Measurements from ENCODE around the gene METTL8.

Gene METTL8

DNA sequence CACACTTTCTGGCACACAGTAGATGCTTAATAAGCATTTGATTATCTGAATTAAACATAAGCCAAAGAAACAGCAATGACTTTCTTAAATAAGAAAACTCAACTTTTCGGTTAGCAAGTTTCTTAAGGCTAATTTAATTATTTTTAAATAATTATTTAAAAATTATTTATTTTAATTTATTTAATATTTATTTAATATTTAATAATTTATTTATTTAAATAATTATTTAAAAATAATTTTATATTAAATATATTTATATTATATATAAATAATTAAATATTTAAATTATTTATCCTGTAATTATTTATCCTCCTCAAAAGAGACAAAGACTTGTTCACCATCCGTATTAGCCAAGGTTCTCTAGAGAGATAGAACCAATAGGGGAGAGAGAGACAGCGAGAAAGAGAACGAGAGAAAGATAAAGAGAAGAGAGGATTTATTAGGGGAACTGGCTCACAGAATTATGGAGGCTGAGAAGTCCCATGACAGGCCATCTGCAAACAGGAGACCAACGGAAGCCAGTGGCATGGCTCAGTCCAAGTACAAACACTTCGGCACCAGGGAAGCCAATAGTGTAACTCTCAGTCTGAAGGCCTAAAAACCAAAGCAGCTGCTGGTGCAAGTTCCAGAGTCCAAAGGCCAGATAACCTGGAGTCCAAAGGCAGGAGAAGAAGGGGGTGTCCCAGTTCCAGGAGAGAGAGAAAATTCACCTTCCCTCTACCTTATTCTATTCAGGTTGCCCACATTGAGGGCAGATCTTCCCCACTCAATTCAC lies 125.3 kb downstream of the METTL8 start:
- DNase-seq = no peak

DNA sequence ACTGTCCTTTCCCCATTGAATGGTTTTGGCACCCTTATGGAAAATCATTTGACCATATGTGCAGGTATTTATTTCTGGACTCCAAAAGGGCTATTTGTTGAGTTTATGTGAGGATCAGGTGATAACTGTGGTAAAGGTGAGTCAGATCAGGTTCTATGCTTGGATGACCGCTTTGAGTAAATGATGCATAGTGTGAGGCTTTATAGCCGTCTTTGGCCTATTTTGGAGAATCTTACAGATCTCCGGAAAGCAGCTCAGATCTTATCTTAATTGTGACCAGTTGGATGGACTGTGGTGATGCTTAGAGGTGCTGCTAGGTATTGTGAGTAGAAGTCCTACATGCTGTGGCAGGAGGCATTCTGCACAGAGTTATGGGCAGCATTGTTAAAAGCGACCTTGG lies 126.2 kb downstream of the METTL8 start:
- no peak for DNase-seq

DNA sequence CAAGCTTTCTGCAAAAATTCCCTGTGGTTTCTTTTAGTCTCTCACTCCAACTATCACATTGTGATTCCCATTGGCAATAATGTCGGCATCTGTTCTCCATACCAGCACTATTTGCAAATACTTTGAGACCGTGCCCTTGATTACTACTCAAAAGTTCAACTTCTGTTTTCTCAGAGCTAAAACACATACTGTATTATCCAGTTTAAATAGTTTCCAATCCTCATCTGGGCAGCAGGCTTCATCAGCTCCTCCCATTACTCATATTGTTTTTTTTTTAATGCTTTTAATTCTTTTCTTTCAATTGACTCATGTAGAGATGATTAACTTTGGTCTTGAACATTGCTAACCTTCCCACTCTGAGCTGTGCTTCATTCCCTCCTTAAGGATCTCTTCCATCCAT lies 135.8 kb downstream of the METTL8 start:
- DNase-seq = no peak

DNA sequence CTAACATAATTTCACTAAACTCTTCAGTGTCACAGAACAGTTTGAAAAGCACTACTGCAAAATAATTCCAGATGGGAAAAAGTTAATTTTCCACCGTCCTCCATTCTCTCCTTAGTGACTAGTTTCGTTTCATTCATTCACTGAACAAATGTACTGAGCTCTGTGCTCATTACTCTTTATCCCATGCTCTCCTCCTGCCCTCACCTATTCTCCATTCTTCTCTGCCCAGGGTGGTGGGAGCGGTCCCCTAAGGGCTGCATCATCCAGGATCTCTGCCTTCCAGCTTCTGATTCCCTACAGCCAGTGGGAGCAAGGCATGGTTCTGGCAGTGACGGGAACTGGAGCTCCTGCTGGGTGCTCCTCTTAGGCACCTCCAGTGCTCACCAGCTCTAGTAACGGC lies 139.2 kb downstream of the METTL8 start:
- DNase-seq = no peak

DNA sequence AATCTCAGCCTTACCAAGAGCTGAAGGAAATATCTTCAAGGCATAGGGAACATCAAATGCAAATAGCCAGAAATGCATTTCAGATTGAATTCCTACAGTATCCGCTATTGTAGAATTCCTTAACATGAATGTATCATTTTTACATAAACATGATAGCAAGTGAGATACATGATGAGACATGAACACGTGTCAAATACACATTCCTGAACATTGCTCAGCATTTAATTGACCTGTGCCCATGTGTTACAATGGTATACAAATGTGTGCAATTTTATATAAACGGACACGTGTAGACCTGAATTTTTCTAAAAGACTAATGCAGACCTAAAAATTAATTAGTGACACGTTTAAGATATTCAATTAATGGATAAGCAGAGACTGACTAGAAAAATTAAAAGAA lies 140.1 kb downstream of the METTL8 start:
- no peak for DNase-seq

DNA sequence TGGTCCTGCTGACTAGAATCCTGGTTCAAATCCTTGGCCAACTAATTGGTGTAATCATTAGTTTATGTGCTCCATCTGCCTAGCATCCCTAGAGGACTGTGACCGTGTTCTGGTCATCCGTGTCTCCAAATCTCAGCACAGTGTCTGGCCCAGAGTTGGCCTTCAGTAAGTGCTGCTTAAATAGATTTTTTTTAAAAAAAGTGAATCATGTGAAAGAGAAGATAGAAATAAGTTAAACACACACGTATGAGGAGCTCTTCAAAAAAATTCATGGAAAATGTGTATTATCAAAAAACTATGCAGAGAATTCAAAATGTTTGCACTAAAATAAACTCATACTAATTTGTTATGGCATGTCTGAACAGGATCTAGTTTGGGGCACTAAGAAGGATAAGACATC lies 143.8 kb downstream of the METTL8 start:
- no peak for DNase-seq

DNA sequence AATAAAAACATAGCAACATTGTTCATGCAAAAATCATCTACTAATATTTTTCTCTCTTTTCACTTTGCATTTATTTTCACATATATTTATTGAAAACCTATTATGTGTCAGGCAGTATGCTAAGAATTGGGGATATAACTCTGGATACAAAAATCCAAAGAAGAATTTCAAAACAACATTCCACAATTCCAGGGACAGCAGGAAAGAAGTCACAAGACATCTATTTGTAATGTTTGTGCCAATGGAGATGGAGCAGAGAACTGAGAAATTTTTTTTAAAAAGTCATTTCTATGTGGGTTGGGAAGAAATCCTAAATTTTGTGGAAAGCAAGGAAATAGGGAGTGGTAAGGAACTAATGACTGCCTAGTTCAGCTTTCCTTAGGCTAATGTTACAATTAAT lies 144.5 kb downstream of the METTL8 start:
- no peak for DNase-seq

DNA sequence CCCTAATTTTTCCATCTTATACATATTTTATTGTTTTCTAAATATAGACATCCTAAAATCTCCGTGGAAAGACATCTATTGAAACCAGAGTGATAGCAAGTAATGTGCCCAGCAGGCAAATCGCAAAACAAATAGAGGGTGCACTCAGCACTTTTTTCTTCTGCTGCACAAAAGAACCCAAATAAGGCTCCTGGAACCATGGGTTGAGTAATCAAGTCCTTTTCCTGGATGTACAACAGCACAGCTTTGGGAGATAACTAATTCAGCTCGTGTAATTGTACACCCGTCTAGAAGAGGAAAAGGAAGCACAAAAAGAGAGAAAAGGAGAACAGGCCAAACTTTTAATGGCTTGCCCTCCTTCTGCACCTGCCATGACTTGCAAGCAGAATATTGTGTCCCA lies 146.2 kb downstream of the METTL8 start:
- peak in 1 of 4 experiments; percentile 3 for DNase-seq

DNA sequence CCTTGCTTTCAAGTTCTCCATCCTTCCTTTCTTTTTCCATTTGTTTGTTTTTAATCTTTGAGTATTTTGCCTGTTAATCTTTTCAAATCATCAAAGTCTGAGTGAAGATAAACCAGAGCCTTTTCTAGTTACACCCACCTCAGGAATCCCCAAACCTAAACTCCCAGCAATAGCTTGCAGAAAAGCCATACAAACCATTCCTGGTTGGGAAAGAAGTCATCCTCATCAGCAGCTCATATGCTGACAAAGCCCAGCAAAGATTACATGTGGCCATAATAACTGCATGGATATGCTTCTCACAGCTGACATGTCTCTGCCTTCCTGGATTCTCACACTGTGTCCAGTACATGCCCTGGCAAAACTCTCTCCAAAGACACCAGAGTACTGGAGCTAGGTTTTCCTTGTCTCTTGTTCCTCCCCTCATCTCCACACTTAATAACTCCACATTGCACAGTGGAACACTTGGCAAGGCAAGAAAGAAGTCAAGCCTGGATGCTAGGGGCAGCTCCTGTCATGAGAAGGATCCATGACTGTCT lies 146.7 kb downstream of the METTL8 start:
- DNase-seq = no peak

DNA sequence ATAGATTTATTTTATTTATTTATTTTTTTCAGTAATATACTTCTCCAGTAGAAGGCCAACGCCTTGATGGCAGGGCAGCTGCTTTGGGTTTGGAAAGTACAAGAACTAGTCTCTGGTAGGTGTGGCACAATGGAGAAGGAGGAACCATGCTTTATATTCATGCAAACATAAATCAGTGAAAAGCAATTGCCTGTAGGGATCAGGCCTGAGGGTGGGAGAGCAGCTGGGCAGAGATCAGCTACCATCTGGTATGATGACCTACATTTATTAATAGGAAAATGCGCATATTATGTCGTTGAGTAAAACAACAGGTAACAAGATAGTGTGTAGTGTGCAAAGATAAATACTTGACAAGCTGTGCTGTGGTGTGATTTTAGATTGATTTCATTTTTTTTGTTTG lies 152.7 kb downstream of the METTL8 start:
- no peak for DNase-seq

DNA sequence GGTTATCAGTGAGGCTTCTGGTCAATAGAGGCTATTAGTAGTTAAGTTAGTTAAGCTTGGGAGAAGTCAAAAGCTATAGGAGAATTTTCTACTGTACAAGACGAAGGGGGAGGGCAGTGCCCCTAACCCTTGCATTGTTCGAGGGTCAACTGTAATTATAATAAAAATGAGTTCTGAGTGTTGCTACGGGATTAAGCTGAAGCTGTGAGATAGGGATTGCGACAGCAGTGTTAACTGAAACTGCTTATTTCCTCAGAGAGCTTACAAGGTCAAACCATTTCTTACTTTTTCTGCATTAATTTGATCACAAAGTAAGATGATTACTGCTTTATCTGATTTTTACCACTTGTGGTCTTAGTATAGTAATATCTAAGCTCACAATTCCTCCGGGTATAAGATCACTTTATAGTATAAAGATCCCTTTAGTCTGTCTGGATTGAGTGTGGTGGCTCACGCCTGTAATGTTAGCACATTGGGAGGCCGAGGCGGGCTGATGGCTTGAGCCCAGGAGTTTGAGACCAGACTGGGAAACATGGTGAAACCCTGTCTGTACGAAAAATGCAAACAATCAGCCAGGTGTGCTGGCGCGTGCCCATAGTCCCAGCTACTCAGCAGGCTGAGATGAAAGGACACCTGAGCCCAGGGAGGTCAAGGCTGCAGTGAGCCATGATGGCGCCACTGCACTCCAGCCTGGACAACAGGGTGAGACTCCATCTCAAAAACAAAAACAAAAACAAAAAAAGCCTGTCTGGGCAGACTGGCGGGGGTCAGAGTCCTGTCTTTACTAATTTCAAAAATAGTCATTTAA lies 153.6 kb downstream of the METTL8 start:
- DNase-seq = no peak

DNA sequence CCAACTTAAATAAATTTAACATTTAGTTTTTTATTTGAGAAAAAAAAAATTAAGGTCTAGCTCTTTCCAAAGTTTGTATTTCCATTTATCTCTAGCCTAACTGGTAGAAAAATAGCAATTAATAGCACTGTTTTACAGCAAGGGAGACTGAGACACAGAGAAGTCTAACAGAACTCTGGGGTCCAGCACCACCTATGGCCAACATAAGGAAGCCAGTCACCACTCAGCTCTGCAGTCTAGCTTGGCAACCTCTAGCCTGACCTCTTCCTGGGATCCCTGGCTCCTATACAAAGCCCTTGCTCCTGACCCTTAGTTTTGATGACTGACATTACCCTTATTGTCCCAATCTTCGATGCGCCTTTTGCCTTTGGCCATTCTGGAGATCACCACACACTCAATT lies 159.0 kb downstream of the METTL8 start:
- no peak for DNase-seq

DNA sequence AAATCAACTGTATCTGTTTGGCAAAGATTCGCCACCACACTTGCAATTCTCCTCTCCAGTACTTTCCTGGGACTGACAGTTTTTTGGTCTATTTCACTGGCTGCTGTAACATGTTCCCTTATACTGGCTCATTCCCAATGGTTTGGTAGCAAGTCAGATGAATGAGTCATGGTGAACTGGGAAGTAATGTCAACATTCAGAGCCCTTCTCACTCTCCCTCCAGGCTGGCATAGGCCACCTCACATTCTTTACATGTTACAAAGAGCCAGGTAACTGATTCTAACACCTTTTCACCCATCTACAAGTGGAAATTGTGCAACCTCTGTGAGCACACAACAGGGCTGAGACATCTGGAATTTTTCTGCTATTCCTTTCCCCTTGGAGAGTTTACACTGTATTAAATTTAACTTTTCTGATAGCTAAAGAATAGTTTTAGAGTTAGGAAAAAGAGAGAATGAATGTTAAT lies 161.8 kb downstream of the METTL8 start:
- DNase-seq = peak; percentile 35 to 59 (median 49)

DNA sequence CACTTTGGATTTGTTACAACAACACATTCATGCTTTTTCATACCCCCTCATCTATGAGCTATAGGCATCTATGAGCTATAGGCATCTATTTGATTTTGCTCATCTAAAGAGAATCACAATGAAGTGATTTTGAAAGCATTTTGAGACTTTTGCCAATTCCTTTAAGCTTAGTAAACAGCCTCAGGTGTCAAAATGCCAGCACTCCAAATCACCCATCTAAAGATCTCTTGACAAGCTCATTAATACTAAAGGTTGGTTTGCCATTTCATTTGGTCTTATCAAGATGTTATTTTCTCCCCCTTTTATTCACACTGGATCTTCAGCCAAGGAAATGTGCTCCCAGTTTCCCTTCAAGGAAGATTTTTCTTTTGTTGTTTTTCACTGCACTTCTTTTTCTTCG lies 162.4 kb downstream of the METTL8 start:
- no peak for DNase-seq

DNA sequence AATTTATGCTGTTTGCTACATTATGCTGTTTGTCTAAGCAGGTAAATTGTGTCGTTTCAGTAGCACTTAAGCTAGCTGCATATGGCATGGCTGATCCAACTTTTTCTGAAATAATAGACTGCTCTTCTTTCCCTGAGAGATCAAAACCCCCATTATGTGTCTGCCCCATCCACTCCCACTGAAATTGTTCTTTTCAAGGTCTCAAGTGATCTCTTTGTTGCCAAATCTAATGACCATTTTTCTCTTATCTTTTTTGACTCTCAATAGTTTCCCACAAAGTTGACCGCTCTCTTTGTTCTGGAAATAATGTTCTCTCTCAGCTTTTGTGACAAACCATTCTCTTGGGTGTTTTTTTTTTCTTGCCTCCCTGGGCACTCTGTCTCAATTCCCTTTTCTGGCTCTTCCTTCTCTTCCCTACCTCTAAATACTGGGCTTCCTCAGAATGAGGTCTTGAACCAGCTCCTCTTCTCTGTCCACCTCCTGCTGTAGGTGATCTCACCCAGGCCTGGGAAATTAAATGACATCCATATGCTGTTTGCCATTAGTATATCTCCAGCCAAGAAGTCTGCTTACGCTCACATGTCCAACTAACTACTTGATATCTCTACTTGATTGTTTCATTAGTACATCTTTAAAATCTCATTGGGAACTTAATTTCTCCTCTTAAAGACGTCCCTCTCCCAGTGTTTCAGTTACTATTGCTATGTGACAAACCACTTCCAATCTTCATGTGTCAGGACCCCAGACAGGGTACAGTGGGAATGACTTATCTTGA lies 165.7 kb downstream of the METTL8 start:
- DNase-seq = no peak

All from suppressor macrophage (primary cell).